KMS-11 (cell line): ENCODE results near the gene TEX13B.

ENCODE experiments used
- H2AFZ ChIP-seq: fragments of 200-600 bp; sonication (generic); 2 replicates; pipeline ENCODE4 v1.6.1; 2016; ENCODE audit warnings: antibody characterized with exemption, mixed run types, low read depth
- H3K27ac ChIP-seq: fragments of 200-600 bp; sonication (generic); 2 replicates; pipeline ENCODE4 v1.6.1; 2016; ENCODE audit warnings: mild to moderate bottlenecking, mixed run types
- H3K27me3 ChIP-seq: fragments of 200-600 bp; sonication (generic); 2 replicates; pipeline ENCODE4 v1.6.1; 2017; ENCODE audit warnings: mild to moderate bottlenecking, low read depth, mixed run types, moderate library complexity; ENCODE audit not compliant: insufficient read depth
- H3K36me3 ChIP-seq: fragments of 200-600 bp; sonication (generic); 2 replicates; pipeline ENCODE4 v1.6.1; 2017; ENCODE audit warnings: mild to moderate bottlenecking, mixed run types; ENCODE audit not compliant: insufficient read depth
- H3K4me1 ChIP-seq: fragments of 200-600 bp; sonication (generic); 2 replicates; pipeline ENCODE4 v1.6.1; 2016; ENCODE audit warnings: mild to moderate bottlenecking, low read depth, mixed run types; ENCODE audit not compliant: poor library complexity, severe bottlenecking
- H3K4me2 ChIP-seq: fragments of 200-600 bp; sonication (generic); 2 replicates; pipeline ENCODE4 v1.7.0; 2016; ENCODE audit warnings: mild to moderate bottlenecking, mixed run types
- H3K4me3 ChIP-seq: fragments of 200-600 bp; sonication (generic); IDR thresholded peaks from 2 replicates; pipeline ENCODE4 v1.6.1; 2017; ENCODE audit warnings: low read depth, low read length, mixed read lengths; ENCODE audit not compliant: insufficient read depth
- H3K79me2 ChIP-seq: fragments of 200-600 bp; sonication (generic); 2 replicates; pipeline ENCODE4 v1.6.1; 2016; ENCODE audit warnings: low read depth, mixed run types; ENCODE audit not compliant: insufficient read depth
- H3K9ac ChIP-seq: fragments of 200-600 bp; sonication (generic); 2 replicates; pipeline ENCODE4 v1.6.1; 2016; ENCODE audit warnings: mild to moderate bottlenecking, mixed run types
- H4K20me1 ChIP-seq: fragments of 200-600 bp; sonication (generic); 2 replicates; pipeline ENCODE4 v1.6.1; 2016; ENCODE audit warnings: mild to moderate bottlenecking, mixed run types; ENCODE audit not compliant: insufficient read depth
- CTCF ChIP-seq: fragments of 200-600 bp; sonication (generic); conservative IDR thresholded peaks from 2 replicates; pipeline ENCODE4 v1.6.1; 2017; ENCODE audit warnings: low read depth, mild to moderate bottlenecking, antibody characterized with exemption, low read length, moderate library complexity, mixed read lengths

TEX13B gene

GRCh38 chrX:107936434-107936730 is 45.8 kb downstream of the TEX13B start:
- H2AFZ ChIP-seq: no peak overlapping the region

GRCh38 chrX:107935664-107936433 is 46.3 kb downstream of the TEX13B start:
- Histone ChIP-seq H3K4me1 (no peaks in the 10 kb centered on the region), H3K4me2 (no peak overlapping the region), H3K27ac (no peak overlapping the region), H3K36me3 (no peaks in the 10 kb centered on the region), H3K4me3 (no peak overlapping the region), H3K27me3 (no peaks in the 10 kb centered on the region), H2AFZ (no peak overlapping the region), H4K20me1 (no peaks in the 10 kb centered on the region), H3K9ac (no peak overlapping the region), H3K79me2 (no peaks in the 10 kb centered on the region)
- TF ChIP-seq CTCF: no peak

More at GRCh38 chrX:107936434-107936730, 45.8 kb downstream of the TEX13B start:
- no peak for TF ChIP-seq CTCF
- Histone ChIP-seq H3K79me2 (no peaks in the 10 kb centered on the region), H3K27me3 (no peaks in the 10 kb centered on the region), H3K4me1 (no peaks in the 10 kb centered on the region), H3K36me3 (no peaks in the 10 kb centered on the region), H3K27ac (no peak overlapping the region), H3K4me2 (no peak overlapping the region), H3K4me3 (no peak overlapping the region), H4K20me1 (no peaks in the 10 kb centered on the region), H3K9ac (no peak overlapping the region)

GRCh38 chrX:107935200-107935599 is 47.0 kb downstream of the TEX13B start:
- no peaks in the 10 kb centered on the region for H3K27me3 ChIP-seq
- H3K4me1 ChIP-seq: no peaks in the 10 kb centered on the region
- H4K20me1 ChIP-seq: no peaks in the 10 kb centered on the region
- H3K27ac ChIP-seq: no peak overlapping the region
- H3K9ac ChIP-seq: no peak overlapping the region
- no peaks in the 10 kb centered on the region for H3K79me2 ChIP-seq
- H3K4me3 ChIP-seq: no peak overlapping the region
- TF ChIP-seq CTCF: no peak
- no peak overlapping the region for H3K4me2 ChIP-seq
- no peaks in the 10 kb centered on the region for H3K36me3 ChIP-seq
- no peak overlapping the region for H2AFZ ChIP-seq

- Histone ChIP-seq H4K20me1 (no peaks in the 10 kb centered on the region), H3K27me3 (no peaks in the 10 kb centered on the region), H3K9ac (no peak overlapping the region), H3K79me2 (no peaks in the 10 kb centered on the region), H3K4me2 (no peak overlapping the region), H3K27ac (no peak overlapping the region), H3K4me3 (no peak overlapping the region), H2AFZ (no peak overlapping the region), H3K4me1 (no peaks in the 10 kb centered on the region), H3K36me3 (no peaks in the 10 kb centered on the region)
- TF ChIP-seq CTCF: no peak
Observed at GRCh38 chrX:107934262-107934661, 47.9 kb downstream of the TEX13B start.
